ENCODE data around the gene C15orf39. TPM values are rescaled to one million over a fixed set of nuclear protein-coding genes. Genes with fewer than 3 reads are reported as not detected.
"Not testable (repeated sequence)": the region's sequence is repeated elsewhere in the genome, so short reads cannot be mapped to it uniquely, and the experiment has no call there.

Gene C15orf39
- total and polyA plus RNA-seq, 2 donors from 2014 or later: 5.7 to 32.7 TPM

DNA sequence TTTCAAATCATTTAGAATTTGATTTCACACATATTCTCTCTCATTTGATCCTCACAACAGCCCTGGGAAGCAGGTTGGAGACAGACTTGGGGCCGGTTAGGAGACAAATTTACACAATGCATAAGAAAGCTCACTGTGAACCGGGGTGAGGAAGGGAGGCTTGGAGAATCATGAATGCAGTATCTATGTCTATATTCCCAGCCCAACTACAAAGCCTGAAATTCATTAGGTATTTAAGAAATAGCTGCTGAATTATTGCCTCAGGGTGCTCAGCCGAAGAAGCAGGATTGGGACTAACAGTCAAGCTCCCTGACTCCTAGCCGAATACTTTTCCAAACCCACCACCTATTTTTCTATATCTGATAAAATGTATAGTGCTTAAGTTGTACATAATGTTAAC, 48.0 kb downstream of the C15orf39 start:
- no peak for TF ChIP-seq CTCF (IDR thresholded peaks at IDR 0.05; ENCODE audit: borderline replicate concordance, extremely low read depth, insufficient read depth)
- no peak overlapping the region for H3K4me3 ChIP-seq (ENCODE audit: low read length in 3 of 3)
- intact Hi-C loops (cut with DNase I): no loop called here
- no peaks in the 10 kb centered on the region for H3K9me3 ChIP-seq (ENCODE audit: control insufficient read depth in 2 of 3, insufficient read depth in 1 of 3, low read length in 3 of 3)
- H3K4me1 ChIP-seq (ENCODE audit: control insufficient read depth in 2 of 3, insufficient read depth in 2 of 3, low read depth in 1 of 3, low read length in 3 of 3): peaks cover 0 to 4% (median 0%) of the 10 kb centered on the region in 3 donors
- H3K9ac ChIP-seq (ENCODE audit: low read length in 3 of 3): no peak overlapping the region
- DNase-seq (no peak), FAIRE-seq (no peak)
- H3K27ac ChIP-seq (ENCODE audit: low read depth in 2 of 2, low read length in 2 of 2): no peak overlapping the region
- no peaks in the 10 kb centered on the region for H3K36me3 ChIP-seq (ENCODE audit: control insufficient read depth in 2 of 3, insufficient read depth in 3 of 3, low read length in 3 of 3)
- H3K27me3 ChIP-seq (ENCODE audit: control insufficient read depth, insufficient read depth, low read length): no peaks in the 10 kb centered on the region

DNA sequence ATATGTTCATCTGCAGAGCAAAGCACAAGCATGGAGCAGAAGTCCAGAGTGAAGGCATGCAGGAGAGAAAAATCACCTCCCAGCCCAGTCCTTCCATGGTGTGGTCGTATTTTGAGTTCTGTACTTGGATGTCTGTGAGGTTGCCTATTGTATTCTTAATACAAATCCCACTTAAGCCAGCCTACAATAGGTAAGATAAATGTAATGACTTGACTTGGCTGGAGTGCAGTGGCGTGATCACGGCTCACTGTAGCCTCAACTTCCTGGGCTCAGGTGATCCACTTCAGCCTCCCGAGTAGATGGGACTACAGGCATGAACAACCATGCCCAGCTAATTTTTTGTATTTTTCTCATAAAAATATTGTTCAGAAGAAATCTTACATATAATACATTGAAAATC, 49.7 kb downstream of the C15orf39 start:
- FAIRE-seq; H3K27me3 ChIP-seq (ENCODE audit: control insufficient read depth, insufficient read depth, low read length); H3K4me1 ChIP-seq (ENCODE audit: control insufficient read depth in 2 of 3, insufficient read depth in 2 of 3, low read depth in 1 of 3, low read length in 3 of 3); H3K4me3 ChIP-seq (ENCODE audit: low read length in 3 of 3); H3K36me3 ChIP-seq (ENCODE audit: control insufficient read depth in 2 of 3, insufficient read depth in 3 of 3, low read length in 3 of 3); H3K27ac ChIP-seq (ENCODE audit: low read depth in 2 of 2, low read length in 2 of 2); H3K9ac ChIP-seq (ENCODE audit: low read length in 3 of 3); intact Hi-C loops (cut with DNase I); H3K9me3 ChIP-seq (ENCODE audit: control insufficient read depth in 2 of 3, insufficient read depth in 1 of 3, low read length in 3 of 3); DNase-seq: not testable (repeated sequence)

DNA sequence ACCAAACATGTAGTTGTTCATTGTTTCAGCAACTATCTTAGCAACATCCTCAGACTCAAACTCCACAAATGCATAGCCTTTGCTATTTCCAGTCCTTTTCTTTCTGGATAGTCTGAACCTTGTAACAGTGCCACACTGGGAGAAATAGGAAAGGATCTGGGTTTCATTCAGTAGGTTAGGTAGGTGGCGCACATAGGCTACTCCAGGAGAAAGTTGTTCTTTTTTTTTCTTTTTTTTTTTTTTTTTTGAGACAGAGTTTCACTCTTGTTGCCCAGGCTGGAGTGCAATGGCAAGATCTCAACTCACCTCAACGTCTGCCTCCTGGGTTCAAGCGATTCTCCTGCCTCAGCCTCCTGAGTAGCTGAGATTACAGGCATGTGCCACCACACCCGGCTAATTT, 50.6 kb downstream of the C15orf39 start:
- not testable (repeated sequence) for FAIRE-seq; DNase-seq; H3K27me3 ChIP-seq (ENCODE audit: control insufficient read depth, insufficient read depth, low read length)

DNA sequence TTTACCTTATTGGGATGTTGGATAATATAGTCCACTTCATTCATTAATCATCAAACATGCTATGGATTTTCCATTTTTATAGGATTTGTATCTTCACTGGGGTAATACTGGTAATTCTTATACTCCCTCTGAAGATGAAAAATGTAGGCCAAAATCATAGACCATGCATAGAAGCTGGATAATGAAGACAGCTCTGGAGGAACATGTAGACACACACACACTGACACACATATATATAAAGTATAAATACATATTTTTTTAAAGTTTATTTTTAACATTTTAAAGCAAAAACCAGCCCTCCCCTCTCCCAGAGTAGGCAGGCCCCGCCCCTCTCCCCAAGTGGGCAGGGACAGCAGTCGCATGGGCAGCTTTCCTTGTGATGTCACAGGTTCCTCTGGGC, 56.4 kb downstream of the C15orf39 start, which contains the start of gene GOLGA6C:
GOLGA6C (plus strand) TSS at position 301 of the 400 bp plus-strand sequence. CDS start 265 bp downstream, outside the sequence.
- H3K36me3 ChIP-seq (ENCODE audit: control insufficient read depth in 2 of 3, insufficient read depth in 3 of 3, low read length in 3 of 3); DNase-seq; FAIRE-seq: not testable (repeated sequence)

More for the DNA sequence above, 50.6 kb downstream of the C15orf39 start:
- H3K36me3 ChIP-seq (ENCODE audit: control insufficient read depth in 2 of 3, insufficient read depth in 3 of 3, low read length in 3 of 3); H3K27ac ChIP-seq (ENCODE audit: low read depth in 2 of 2, low read length in 2 of 2); H3K9me3 ChIP-seq (ENCODE audit: control insufficient read depth in 2 of 3, insufficient read depth in 1 of 3, low read length in 3 of 3); intact Hi-C loops (cut with DNase I); H3K4me3 ChIP-seq (ENCODE audit: low read length in 3 of 3); H3K9ac ChIP-seq (ENCODE audit: low read length in 3 of 3); H3K4me1 ChIP-seq (ENCODE audit: control insufficient read depth in 2 of 3, insufficient read depth in 2 of 3, low read depth in 1 of 3, low read length in 3 of 3): not testable (repeated sequence)

GRCh38 chr15:75258620-75259343, 57.1 kb downstream of the C15orf39 start:
- H3K9ac ChIP-seq (ENCODE audit: low read length in 3 of 3); H3K36me3 ChIP-seq (ENCODE audit: control insufficient read depth in 2 of 3, insufficient read depth in 3 of 3, low read length in 3 of 3); H3K9me3 ChIP-seq (ENCODE audit: control insufficient read depth in 2 of 3, insufficient read depth in 1 of 3, low read length in 3 of 3); H3K27me3 ChIP-seq (ENCODE audit: control insufficient read depth, insufficient read depth, low read length); FAIRE-seq; H3K4me3 ChIP-seq (ENCODE audit: low read length in 3 of 3); H3K4me1 ChIP-seq (ENCODE audit: control insufficient read depth in 2 of 3, insufficient read depth in 2 of 3, low read depth in 1 of 3, low read length in 3 of 3); intact Hi-C loops (cut with DNase I); H3K27ac ChIP-seq (ENCODE audit: low read depth in 2 of 2, low read length in 2 of 2): not testable (repeated sequence)
- peak in 1 of 5 donors; percentile 50 for DNase-seq

More for the DNA sequence above, 56.4 kb downstream of the C15orf39 start, which contains the start of gene GOLGA6C:
- H3K4me3 ChIP-seq (ENCODE audit: low read length in 3 of 3); H3K27ac ChIP-seq (ENCODE audit: low read depth in 2 of 2, low read length in 2 of 2); H3K9ac ChIP-seq (ENCODE audit: low read length in 3 of 3); intact Hi-C loops (cut with DNase I); H3K27me3 ChIP-seq (ENCODE audit: control insufficient read depth, insufficient read depth, low read length); H3K9me3 ChIP-seq (ENCODE audit: control insufficient read depth in 2 of 3, insufficient read depth in 1 of 3, low read length in 3 of 3); H3K4me1 ChIP-seq (ENCODE audit: control insufficient read depth in 2 of 3, insufficient read depth in 2 of 3, low read depth in 1 of 3, low read length in 3 of 3): not testable (repeated sequence)

DNA sequence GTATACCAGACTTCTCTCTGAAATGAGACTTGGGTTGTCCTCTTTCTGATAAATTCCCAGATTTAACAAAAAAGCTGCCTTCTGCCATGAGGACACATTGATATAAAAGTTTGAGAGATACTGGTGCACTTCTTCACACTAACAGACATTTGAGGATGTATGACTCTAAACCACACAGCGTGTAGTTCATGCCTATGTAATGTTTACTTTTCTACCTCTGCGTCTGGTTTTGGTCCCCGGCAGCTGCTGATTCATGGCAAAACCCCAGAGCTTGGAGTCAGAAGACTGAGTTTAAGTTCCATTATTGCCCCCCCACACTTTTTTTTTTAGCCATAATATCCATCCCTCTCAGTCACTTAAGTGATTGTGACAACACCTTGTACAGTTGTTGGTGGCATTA, 58.2 kb downstream of the C15orf39 start:
- H3K27me3 ChIP-seq (ENCODE audit: control insufficient read depth, insufficient read depth, low read length); H3K4me3 ChIP-seq (ENCODE audit: low read length in 3 of 3); H3K9me3 ChIP-seq (ENCODE audit: control insufficient read depth in 2 of 3, insufficient read depth in 1 of 3, low read length in 3 of 3); H3K27ac ChIP-seq (ENCODE audit: low read depth in 2 of 2, low read length in 2 of 2); DNase-seq; H3K36me3 ChIP-seq (ENCODE audit: control insufficient read depth in 2 of 3, insufficient read depth in 3 of 3, low read length in 3 of 3); H3K9ac ChIP-seq (ENCODE audit: low read length in 3 of 3); H3K4me1 ChIP-seq (ENCODE audit: control insufficient read depth in 2 of 3, insufficient read depth in 2 of 3, low read depth in 1 of 3, low read length in 3 of 3); FAIRE-seq; intact Hi-C loops (cut with DNase I): not testable (repeated sequence)

Measured in kidney (tissue), 14 donors.